Hepatocyte (in vitro differentiated cells): ENCODE results near the gene CKS2. TPM values are rescaled to one million over a fixed set of nuclear protein-coding genes. Genes with fewer than 3 reads are reported as not detected.

Experiments
- DNase-seq: peaks from one replicate; pipeline ENCODE4 v3.0.0-alpha.2; 2016; ENCODE audit warnings: low spot score
- H2AFZ ChIP-seq: fragments of 200-600 bp; sonication (generic); 2 replicates; pipeline ENCODE4 v1.6.0; 2016; ENCODE audit warnings: antibody characterized with exemption, mild to moderate bottlenecking
- H3K27ac ChIP-seq: fragments of 200-600 bp; sonication (generic); 2 replicates; pipeline ENCODE4 v1.5.1; 2016; ENCODE audit warnings: mild to moderate bottlenecking
- H3K27me3 ChIP-seq: fragments of 200-600 bp; sonication (generic); 2 replicates; pipeline ENCODE4 v1.6.1; 2016
- H3K36me3 ChIP-seq: fragments of 200-600 bp; sonication (generic); replicated peaks from 2 replicates; pipeline ENCODE4 v1.5.1; 2016; ENCODE audit warnings: low read depth; ENCODE audit not compliant: insufficient read depth
- H3K4me1 ChIP-seq: fragments of 200-600 bp; sonication (generic); 2 replicates; pipeline ENCODE4 v1.5.1; 2016; ENCODE audit warnings: mild to moderate bottlenecking, moderate library complexity; ENCODE audit not compliant: insufficient read depth
- H3K4me2 ChIP-seq: fragments of 200-600 bp; sonication (generic); 2 replicates; pipeline ENCODE4 v1.6.0; 2016
- H3K4me3 ChIP-seq: fragments of 200-600 bp; sonication (generic); 2 replicates; pipeline ENCODE4 v1.5.1; 2016; ENCODE audit warnings: mild to moderate bottlenecking
- H3K79me2 ChIP-seq: fragments of 200-600 bp; sonication (generic); 2 replicates; pipeline ENCODE4 v1.6.0; 2017; ENCODE audit warnings: mild to moderate bottlenecking
- H3K9me2 ChIP-seq: fragments of 200-600 bp; sonication (generic); replicated peaks from 2 replicates; pipeline ENCODE4 v1.6.0; 2017; ENCODE audit warnings: mild to moderate bottlenecking; ENCODE audit not compliant: insufficient read depth
- H3K9me3 ChIP-seq: fragments of 200-600 bp; sonication (generic); 2 replicates; pipeline ENCODE4 v1.5.1; 2016; ENCODE audit warnings: low read depth, mild to moderate bottlenecking
- H4K20me1 ChIP-seq: fragments of 200-600 bp; sonication (generic); 2 replicates; pipeline ENCODE4 v1.6.0; 2016; ENCODE audit warnings: mild to moderate bottlenecking; ENCODE audit not compliant: insufficient read depth, poor library complexity, severe bottlenecking
- CTCF ChIP-seq: fragments of 200-600 bp; sonication (generic); IDR thresholded peaks from 2 replicates; pipeline ENCODE4 v1.5.1; 2016; ENCODE audit warnings: antibody characterized with exemption, mild to moderate bottlenecking; ENCODE audit not compliant: poor library complexity
- EZH2 ChIP-seq: fragments of 200-600 bp; sonication (generic); IDR thresholded peaks from 2 replicates; pipeline ENCODE4 v1.6.1; 2016; ENCODE audit warnings: antibody characterized with exemption, mild to moderate bottlenecking, borderline replicate concordance
- EZH2phosphoT487 ChIP-seq: fragments of 200-600 bp; sonication (generic); IDR thresholded peaks from one replicate; pipeline ENCODE4 v1.6.1; 2018; ENCODE audit warnings: antibody characterized with exemption, mild to moderate bottlenecking, low read depth, moderate library complexity; ENCODE audit not compliant: unreplicated experiment, severe bottlenecking
- WGBS: methylation state at CpG from one replicate; pipeline ENCODE4 v1.1.6; 2016; ENCODE audit warnings: low lambda C conversion rate; ENCODE audit errors: missing lambda C conversion rate; 5-methylcytosine and 5-hydroxymethylcytosine counted together
- polyA plus RNA-seq: library from polyadenylated mRNA; unstranded; fragments of >200 nt; fragmentation: Nextera tagmentation; extraction: Ambion mirVana; gene quantifications from 2 replicates; pipeline ENCODE4 v1.2.1, GENCODE V29; 2016
- total RNA-seq: library from RNA; depleted of rRNA; stranded (reverse); fragments of >200 nt; gene quantifications from 2 replicates; pipeline ENCODE4 v1.2.3, GENCODE V29; 2014

CKS2 gene
- total and polyA plus RNA-seq, 2 experiments from 2014 or later = 77.1 to 136 TPM

- no peak overlapping the region for H3K4me3 ChIP-seq
- no peak overlapping the region for H3K27ac ChIP-seq
- TF ChIP-seq EZH2phosphoT487 (no peak), CTCF (no peak), EZH2 (no peak)
- H3K4me2 ChIP-seq = no peak overlapping the region
- 96% methylated on average over 2 of the region's 2 CpGs for WGBS
- no peaks in the 10 kb centered on the region for H3K9me3 ChIP-seq
- DNase-seq = no peak
- no peaks in the 10 kb centered on the region for H3K9me2 ChIP-seq
- H3K4me1 ChIP-seq = no peaks in the 10 kb centered on the region
- no peak overlapping the region for H2AFZ ChIP-seq
- no peaks in the 10 kb centered on the region for H4K20me1 ChIP-seq
- peaks cover 5% of the 10 kb centered on the region for H3K79me2 ChIP-seq
- H3K27me3 ChIP-seq = no peaks in the 10 kb centered on the region
- no peaks in the 10 kb centered on the region for H3K36me3 ChIP-seq
Measured at GRCh38 chr9:89356782-89357181, 45.8 kb downstream of the CKS2 start.

DNA sequence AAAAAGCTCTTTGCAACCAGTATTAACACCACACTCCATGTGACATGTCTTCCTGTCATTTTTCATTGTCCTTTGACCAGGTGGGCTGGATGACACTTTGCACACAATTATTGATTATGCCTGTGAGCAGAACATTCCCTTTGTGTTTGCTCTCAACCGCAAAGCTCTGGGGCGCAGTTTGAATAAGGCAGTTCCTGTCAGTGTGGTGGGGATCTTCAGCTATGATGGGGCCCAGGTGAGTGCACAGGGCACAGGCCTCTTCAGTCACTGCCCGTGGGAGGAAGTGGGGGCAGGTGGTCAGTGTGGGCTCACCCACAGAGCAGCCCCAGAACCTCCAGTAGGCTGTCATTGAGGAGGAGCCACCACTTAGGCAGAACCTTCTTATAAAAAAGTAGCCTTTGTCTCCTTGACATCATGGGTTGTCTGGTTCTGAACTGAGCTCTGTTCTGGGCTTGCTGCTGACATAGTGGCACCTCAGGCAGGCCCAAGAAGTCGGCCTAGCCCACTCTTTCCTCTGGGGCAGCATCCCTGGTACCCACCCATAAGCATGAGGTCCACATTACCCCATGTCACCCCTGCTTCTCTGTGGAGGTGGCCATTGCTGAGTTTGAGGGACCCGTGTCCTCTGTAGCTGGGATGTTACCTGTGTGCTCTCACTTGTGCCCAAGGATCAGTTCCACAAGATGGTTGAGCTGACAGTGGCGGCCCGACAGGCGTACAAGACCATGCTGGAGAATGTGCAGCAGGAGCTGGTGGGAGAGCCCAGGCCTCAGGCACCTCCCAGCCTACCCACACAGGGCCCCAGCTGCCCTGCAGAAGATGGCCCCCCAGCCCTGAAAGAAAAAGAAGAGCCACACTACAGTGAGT lies 46.6 kb downstream of the CKS2 start:
- no peak overlapping the region for H3K4me2 ChIP-seq
- no peaks in the 10 kb centered on the region for H3K9me2 ChIP-seq
- H3K4me1 ChIP-seq = no peaks in the 10 kb centered on the region
- H3K36me3 ChIP-seq = no peaks in the 10 kb centered on the region
- no peak overlapping the region for H3K4me3 ChIP-seq
- no peak for DNase-seq
- no peaks in the 10 kb centered on the region for H3K27me3 ChIP-seq
- 92% methylated on average over 7 of the region's 8 CpGs for WGBS
- no peak overlapping the region for H3K27ac ChIP-seq
- no peaks in the 10 kb centered on the region for H4K20me1 ChIP-seq
- peaks cover 5% of the 10 kb centered on the region for H3K79me2 ChIP-seq
- TF ChIP-seq CTCF = no peak
- TF ChIP-seq EZH2phosphoT487 = no peak
- no peak for TF ChIP-seq EZH2
- no peaks in the 10 kb centered on the region for H3K9me3 ChIP-seq
- no peak overlapping the region for H2AFZ ChIP-seq

DNA sequence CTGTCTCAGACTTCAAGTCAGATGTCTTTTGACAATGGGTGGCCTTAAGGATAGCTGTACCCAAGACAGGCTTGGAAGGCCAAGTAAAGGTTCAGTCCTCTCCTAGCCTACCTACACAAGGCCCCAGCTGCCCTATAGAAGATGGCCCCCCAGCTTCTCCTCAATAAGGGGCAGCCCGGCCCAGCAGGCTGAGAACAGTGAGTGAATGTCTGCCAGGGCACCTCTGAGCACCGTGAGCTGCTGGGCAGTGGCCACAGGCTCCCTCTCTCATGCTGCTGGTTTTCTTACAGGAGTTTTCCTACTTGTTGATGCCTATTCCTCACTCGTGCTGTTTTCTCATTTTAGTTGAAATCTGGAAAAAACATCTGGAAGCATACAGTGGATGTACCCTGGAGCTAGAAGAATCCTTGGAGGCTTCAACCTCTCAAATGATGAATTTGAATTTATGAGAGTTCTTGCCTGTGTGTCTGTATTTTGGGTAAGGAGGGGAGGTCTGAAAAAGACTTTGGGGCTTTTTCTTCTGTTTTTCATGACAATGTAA lies 47.5 kb downstream of the CKS2 start:
- Histone ChIP-seq H3K4me3 (no peak overlapping the region), H3K27ac (no peak overlapping the region), H3K4me2 (no peak overlapping the region), H2AFZ (no peak overlapping the region), H3K79me2 (no peaks in the 10 kb centered on the region), H4K20me1 (no peaks in the 10 kb centered on the region), H3K4me1 (no peaks in the 10 kb centered on the region), H3K27me3 (no peaks in the 10 kb centered on the region), H3K9me2 (no peaks in the 10 kb centered on the region), H3K9me3 (no peaks in the 10 kb centered on the region), H3K36me3 (no peaks in the 10 kb centered on the region)
- DNase-seq = no peak
- 88% methylated on average over 3 of the region's 3 CpGs for WGBS
- TF ChIP-seq EZH2 (no peak), EZH2phosphoT487 (no peak), CTCF (no peak)
